COR-L47 (cell line): ENCODE data around the gene CERK.

Source experiments
- DNase-seq: peaks from one replicate; lab custom pipeline; 2025; lab: John Stamatoyannopoulos, UW

Gene CERK

GRCh38 chr22:46748908-46749675 lies 11.0 kb upstream of the CERK start:
- DNase-seq, result no peak

DNA sequence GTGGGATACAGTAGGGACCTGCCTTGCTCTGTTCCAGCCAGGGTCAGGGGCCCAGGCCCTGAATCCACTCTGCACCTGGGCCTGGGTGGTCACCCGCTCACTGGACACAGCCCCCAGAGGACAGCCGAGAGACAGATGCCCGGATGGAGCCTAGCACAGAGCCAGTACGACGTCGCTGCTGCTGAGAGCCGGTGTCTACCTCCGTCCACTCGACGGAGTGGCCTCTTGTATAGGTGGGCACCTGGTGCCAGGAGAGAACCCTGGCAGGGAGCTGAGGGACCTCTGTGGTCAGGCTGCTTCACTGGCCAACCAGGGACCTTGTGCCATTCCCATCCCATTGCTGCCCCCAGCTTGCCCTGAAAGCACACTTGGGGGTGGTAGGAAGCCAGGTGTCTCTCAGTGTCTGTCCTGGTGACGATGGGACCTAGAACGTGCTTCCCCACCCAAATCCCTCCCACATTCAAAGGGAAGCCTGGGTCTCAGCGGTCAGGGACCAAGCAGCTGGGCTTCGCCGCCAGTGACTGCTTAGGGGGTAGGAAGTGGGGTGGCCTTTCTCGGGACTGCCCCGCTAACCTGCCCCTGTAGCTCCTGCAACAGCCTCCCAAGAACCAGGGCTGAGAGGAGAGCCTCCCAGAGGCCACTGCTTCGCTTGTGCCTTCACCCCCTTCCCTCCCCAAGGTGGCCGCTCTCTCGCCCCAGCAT lies 10.3 kb upstream of the CERK start:
- DNase-seq, result no peak

DNA sequence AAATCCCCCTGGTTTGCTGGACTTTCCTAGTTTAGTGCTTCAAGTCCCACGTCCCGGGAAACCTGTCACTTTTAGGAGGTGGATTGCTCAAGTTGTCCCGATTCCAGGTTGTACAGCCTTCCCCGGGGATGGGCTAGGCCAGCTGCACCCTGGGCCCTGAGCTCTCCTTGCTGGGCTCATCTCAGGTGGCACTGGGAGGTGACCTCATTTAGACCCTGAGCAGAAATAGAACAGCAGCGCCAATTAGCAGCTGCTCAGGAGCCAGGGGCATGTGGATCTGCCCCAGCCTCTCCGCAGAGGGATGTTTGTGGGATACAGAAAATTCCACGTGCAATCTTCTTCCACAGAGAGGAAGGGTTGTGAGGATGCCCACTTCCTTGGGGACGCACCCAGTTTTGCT lies 9.6 kb upstream of the CERK start:
- no peak for DNase-seq

GRCh38 chr22:46746620-46747019 lies 8.6 kb upstream of the CERK start:
- DNase-seq, result no peak

DNA sequence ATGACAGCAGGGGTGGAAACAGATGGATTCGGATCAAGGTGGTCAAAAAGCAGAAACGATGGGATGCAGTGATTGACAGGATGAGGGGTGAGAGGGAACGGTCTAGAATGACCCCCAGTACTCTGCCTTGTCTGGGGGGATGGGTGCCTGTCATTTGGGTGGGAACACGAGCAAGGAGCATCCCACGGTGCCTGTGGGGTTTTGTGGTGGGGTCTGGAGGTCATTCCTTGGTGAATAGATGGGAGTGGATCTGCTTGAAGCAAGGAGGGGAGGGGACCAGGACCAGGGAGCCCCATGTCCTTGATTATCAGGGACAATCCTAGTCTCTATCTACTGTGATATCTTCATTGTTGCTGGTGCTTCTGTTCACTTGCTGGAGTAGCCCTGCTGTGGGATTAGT lies 8.1 kb upstream of the CERK start:
- DNase-seq, result no peak

DNA sequence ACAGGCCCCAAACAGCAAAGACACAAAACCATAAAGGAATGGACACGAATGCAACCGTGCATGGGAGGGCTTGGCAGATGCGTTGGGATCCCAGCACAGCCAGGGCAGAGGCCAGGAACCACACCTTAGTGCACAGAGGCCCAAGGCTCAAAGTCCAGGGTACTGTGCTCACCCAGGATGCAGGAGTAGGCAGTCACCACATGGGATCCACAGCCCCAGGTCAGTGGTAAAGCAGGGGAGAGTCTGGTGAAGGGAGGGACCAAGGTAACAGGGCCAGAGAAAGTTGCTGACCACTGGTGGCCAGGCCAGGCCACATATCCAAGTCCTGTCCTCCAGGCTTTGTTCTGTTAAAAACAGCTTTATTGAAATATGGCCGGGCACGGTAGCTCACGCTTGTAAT lies 6.5 kb upstream of the CERK start:
- DNase-seq, result no peak

DNA sequence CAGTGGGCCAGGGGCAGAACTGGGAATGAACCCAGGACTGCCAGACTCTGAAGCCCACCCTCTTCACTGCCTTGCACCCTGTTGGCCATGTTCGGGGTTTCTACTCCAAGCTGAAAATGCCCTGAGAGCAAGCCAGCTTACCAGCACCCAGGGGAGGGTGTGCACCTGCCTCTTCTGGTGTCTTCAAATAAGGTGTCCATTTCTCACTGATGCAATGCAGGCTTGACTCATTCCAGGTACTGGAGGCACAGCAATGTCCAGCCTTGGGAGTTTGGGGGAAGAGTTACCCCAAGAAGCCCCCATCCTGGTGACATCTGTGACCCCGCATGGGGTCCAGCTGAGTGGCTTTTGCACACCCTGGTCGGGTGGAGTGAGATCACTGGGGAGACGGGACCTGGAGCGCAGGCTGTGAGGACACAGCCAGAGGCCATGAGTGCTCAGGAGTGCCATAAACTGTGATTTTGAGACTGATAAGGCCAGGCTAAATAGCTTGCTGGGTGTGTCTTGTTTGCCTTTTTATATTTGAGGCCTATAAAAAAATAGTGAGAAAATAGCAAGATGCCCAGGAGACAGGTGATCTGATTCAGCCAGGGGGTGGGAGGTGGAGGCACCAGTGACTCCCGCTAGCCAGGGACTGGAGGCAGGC lies 4.6 kb upstream of the CERK start:
- no peak for DNase-seq

GRCh38 chr22:46741974-46742519 lies 4.0 kb upstream of the CERK start:
- no peak for DNase-seq

DNA sequence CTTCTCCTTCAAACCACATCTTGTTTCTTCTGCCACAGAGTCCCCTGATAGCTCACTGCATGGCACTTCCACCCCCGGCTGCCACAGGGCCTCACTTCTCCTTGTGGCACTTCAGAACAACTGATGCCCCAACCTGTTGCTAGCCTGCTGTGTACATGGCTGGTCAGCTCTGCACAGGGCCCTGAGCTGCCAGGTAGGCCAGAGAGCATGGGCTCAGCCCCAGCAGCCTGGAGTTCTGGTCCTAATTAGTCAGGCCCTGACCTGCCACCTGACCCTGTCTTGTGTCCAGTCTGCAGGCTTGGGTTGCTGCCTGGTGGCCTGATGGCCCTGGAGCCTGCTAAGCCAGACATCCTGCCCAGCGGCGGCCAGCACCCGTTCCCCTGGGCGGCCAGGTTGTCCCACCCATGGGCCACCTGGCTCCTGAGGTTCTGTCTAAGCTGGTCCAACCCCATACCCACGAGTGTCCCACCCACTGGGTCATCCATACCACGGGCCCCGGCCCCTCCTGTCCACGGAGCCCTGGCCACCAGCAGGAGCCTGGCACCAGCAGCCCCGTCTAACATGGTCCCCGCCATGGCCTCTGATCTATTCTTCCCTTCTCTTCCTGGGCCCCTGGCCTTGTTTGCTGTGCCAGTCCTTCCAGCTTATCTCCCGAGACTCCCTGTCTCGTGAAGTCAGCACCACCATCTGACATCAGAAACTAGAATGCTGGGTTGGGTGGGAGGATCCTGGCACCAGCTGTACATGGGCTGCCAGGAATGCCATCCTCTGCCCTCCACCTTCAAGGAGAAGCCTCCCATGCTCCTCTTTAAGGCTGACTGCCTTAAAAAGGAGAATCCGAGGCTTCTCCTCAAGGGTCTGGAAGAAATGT lies 3.1 kb upstream of the CERK start:
- no peak for DNase-seq

GRCh38 chr22:46739094-46739870 lies 1.2 kb upstream of the CERK start:
- DNase-seq, result peak; percentile 69

DNA sequence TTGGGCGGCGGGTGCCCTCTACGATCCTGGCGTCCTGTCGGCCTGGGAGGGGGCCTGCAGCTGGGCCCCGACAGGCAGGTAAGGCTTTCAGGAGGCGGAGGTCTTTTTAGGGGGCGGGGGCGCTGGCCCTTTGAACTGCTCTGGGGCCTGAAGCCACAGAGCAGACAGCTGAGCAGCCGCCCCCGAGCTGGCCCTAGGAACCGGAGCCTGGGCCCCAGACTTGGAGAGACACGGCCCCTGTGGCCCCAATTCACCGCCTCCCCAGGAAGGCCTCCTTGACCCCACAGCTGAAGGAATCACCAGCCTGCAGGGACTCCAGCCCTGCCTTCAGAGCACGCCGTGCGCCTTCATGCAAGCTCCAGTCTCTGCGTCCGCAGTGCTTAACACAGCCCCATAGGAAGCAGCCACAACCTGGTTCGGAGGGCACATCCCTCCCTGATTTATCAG lies 618 bp upstream of the CERK start:
- no peak for DNase-seq

GRCh38 chr22:46737105-46737975 lies 712 bp downstream of the CERK start:
- no peak for DNase-seq

DNA sequence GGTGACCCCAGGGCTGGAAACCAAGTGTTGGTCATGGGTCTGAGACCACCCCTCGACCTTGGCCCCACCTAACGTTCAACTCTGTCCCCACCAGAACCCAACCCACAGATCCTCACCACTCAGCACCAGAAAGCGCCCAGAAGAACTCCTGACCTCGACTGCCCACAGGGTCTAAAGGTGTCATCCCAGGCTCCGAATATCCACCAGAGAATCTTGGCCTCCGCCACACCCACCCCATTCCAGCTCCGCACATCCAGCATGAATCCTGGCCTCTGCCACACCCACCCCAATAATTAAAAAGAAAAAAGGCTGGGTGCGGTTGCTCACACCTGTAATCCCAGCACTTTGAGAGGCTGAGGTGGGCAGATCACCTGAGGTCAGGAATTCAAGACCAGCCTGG lies 1.3 kb downstream of the CERK start:
- no peak for DNase-seq

DNA sequence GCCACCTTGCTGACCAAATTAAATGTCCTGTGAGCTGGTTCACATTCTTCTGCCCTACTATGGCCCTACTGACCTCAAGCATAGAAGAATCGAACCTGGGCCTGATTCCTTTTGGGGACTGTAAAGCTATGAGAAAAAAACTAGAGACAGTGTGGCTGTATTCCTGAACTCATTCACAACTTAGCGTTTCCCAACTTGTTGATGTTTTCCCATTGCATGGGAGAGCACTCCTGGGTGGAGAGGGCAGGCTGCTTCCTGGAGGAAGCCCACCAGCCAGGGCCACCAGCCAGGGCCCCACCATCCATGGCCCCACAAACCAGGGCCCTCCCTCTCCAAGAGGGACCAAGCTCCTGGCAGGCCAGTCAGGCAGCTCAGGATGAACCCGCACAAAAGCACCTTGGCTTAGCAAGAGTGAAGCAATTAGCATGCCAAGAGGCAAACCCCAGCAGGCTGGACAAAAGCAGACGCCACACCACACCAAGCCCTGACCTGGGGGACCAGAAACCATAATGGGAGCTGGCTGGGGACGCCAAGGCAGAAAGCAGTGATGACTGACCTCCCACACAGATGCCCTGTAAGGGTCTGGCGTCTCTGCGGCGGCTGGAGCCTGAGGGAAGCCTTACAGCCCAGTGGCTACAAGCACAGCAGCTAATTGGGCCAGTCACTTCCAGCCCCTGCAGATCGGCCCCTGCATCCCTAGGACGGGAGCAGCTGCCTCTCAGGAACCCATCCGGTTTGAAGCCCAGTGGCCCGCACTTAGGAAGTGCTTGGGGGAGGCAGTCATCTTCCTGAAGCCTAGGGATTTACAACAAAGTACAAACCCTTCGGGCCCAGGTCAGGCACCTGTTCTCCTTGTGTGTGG lies 2.1 kb downstream of the CERK start:
- no peak for DNase-seq

GRCh38 chr22:46734830-46735453 lies 3.1 kb downstream of the CERK start:
- DNase-seq, result no peak

DNA sequence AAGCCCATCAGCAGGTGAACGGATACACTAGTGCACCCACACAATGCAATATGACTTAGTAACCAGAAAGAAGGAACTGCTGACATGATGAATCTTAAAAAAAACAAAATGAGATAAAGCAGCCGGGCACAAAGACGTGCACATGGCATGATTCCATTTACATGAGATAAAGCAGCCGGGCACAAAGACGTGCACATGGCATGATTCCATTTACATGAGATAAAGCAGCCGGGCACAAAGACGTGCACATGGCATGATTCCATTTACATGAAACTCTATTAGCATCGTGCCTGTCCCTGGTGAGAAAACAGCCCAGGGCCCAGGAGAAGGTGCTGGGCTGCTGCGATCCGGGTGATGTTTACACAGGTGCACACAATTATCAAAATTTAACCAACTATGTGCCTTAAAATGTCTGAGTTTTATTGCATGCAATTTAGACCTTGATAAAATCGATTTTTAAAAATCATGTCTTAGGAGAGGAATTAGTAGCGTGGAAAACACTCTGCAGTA lies 3.8 kb downstream of the CERK start:
- peak; percentile 76 for DNase-seq

DNA sequence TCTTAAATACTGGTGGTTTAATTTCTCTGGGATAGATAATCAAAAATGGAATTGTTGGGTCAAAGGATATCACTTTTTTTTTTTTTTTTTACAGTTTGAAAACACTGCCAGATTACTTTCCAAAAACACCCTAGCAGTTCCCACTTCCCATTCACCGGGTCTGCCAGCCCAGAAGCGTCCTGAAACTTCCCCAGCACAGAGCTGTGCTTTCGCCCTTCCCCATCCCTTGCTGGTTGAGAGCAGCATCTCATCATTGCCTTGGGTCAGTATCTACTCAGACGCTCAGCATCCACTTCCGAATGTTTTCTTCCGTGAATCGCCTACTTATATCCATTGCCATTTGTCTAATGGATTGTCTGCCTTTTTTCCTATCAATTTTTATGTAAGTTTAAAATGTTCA lies 5.5 kb downstream of the CERK start:
- no peak for DNase-seq

DNA sequence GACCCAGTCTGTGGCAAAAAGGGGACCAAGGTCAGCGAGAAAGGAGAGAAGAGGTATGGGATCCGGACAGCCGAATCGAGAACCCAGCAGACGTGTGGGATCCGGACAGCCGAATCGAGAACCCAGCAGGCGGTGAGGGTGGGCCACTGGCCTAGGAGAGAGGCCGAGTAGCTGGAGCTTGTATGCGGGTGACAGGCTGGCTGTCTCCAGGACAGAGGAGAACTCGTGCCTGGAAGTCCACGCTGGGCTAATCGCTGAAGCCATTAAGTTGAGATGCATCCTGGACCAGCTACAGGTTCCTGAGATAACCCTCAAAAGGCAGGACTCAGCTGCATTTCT lies 6.0 kb downstream of the CERK start:
- no peak for DNase-seq
